Neural cell (in vitro differentiated cells): Measurements from ENCODE around the gene CROCC.

Experiments
- EP300 ChIP-seq: fragments of 450-650 bp; conservative IDR thresholded peaks from 2 replicates; pipeline ENCODE4 v1.6.1; 2014; ENCODE audit warnings: antibody characterized with exemption, mild to moderate bottlenecking, moderate library complexity; ENCODE audit not compliant: poor library complexity, severe bottlenecking
- EZH2 ChIP-seq: fragments of 200-600, 300-800 bp; shearing (Covaris generic), sonication (generic); IDR thresholded peaks from 2 replicates; pipeline ENCODE4 v1.6.1; 2014; ENCODE audit warnings: antibody characterized with exemption, low read length, borderline replicate concordance, mild to moderate bottlenecking; ENCODE audit not compliant: insufficient read depth, poor library complexity, severe bottlenecking
- MXI1 ChIP-seq: fragments of 450-650 bp; conservative IDR thresholded peaks from 2 replicates; pipeline ENCODE4 v1.6.1; 2014; ENCODE audit warnings: antibody characterized with exemption, mild to moderate bottlenecking; ENCODE audit not compliant: poor library complexity, severe bottlenecking
- POLR2AphosphoS5 ChIP-seq: IDR thresholded peaks from 2 replicates; pipeline ENCODE4 v1.6.1; 2012
- SMC3 ChIP-seq: fragments of 450-650 bp; conservative IDR thresholded peaks from 2 replicates; pipeline ENCODE4 v1.6.1; 2014; ENCODE audit warnings: antibody characterized with exemption, mild to moderate bottlenecking, moderate library complexity; ENCODE audit not compliant: poor library complexity
- TAF1 ChIP-seq: IDR thresholded peaks from 2 replicates; pipeline ENCODE4 v1.6.1; 2012; ENCODE audit warnings: low read depth
- TF ChIP-seq, protein P1 (sequence below): fragments of 450-650 bp; IDR thresholded peaks from 2 replicates; pipeline ENCODE4 v1.5.1; 2014; ENCODE audit warnings: antibody characterized with exemption, mild to moderate bottlenecking, moderate library complexity; ENCODE audit not compliant: poor library complexity, severe bottlenecking

DNA sequence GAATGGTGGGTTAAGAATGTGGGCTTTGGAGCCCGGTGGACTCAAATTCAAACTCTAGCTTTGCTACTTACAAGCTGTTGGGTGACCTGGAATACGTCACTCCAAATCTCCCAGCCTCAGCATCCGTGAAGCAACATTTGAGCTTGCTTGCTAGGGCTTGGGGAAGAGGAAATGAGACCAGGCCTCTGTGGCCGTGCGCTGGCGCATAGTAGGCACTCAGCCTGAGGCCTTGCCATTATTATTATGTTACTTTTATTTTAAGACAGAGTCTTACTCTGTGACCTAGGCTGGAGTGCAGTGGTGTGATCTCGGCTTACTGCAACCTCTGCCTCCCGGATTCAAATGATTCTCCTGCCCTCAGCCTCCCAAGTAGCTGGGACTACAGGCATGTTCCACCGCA lies 70.9 kb downstream of the CROCC start:
- TF ChIP-seq, protein P1, sequence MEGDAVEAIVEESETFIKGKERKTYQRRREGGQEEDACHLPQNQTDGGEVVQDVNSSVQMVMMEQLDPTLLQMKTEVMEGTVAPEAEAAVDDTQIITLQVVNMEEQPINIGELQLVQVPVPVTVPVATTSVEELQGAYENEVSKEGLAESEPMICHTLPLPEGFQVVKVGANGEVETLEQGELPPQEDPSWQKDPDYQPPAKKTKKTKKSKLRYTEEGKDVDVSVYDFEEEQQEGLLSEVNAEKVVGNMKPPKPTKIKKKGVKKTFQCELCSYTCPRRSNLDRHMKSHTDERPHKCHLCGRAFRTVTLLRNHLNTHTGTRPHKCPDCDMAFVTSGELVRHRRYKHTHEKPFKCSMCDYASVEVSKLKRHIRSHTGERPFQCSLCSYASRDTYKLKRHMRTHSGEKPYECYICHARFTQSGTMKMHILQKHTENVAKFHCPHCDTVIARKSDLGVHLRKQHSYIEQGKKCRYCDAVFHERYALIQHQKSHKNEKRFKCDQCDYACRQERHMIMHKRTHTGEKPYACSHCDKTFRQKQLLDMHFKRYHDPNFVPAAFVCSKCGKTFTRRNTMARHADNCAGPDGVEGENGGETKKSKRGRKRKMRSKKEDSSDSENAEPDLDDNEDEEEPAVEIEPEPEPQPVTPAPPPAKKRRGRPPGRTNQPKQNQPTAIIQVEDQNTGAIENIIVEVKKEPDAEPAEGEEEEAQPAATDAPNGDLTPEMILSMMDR, result no peak
- TF ChIP-seq MXI1 (no peak), POLR2AphosphoS5 (no peak), EP300 (no peak), EZH2 (no peak), TAF1 (no peak), SMC3 (no peak)
